ENCODE data around the gene TAAR1.
"Not testable (repeated sequence)": the region's sequence is repeated elsewhere in the genome, so short reads cannot be mapped to it uniquely, and the experiment has no call there.

Gene TAAR1

DNA sequence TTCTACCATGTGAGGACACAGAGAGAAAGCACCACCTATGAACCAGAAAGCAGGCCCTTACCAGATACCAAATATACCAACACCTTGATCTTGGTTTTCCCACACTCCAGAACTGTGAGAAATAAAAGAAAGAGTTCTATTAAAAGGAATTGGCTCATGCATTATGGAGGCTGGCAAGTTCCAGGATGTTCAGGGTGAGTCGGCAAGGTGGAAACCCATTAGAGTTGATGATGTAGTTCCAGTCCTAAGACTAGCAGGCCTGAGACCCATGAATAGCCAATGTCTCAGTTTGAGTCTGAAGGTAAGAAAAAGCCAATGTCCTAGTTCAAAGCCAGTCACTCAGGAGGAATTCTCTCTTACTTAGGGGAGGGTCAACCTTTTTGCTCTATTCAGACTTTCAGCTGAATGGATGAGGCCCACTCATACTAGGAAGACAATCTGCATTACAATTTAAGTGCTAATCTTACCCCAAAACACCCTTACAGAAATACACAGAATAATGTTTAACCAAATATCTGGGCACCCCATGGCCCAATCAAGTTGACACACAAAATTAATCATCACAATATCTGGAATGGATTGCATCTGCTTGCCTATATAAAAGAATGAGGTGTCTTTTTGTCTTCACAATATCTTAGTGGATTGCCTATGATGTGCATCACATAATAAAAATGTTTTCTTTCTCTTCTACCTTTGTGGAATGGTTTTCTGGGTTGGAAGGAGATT is 5.5 kb upstream of the TAAR1 start:
- no peak overlapping the region for H3K4me3 ChIP-seq (ENCODE audit: low read depth, low read length)
- DNase-seq (ENCODE audit: low read depth) = no peak

- DNase-seq (ENCODE audit: low read depth) = no peak
- H3K4me3 ChIP-seq (ENCODE audit: low read depth, low read length) = no peak overlapping the region
Observed at GRCh38 chr6:132663661-132664060, 4.7 kb upstream of the TAAR1 start.

GRCh38 chr6:132661906-132662305 is 2.9 kb upstream of the TAAR1 start:
- no peak for DNase-seq (ENCODE audit: low read depth)
- H3K4me3 ChIP-seq (ENCODE audit: low read depth, low read length) = no peak overlapping the region

DNA sequence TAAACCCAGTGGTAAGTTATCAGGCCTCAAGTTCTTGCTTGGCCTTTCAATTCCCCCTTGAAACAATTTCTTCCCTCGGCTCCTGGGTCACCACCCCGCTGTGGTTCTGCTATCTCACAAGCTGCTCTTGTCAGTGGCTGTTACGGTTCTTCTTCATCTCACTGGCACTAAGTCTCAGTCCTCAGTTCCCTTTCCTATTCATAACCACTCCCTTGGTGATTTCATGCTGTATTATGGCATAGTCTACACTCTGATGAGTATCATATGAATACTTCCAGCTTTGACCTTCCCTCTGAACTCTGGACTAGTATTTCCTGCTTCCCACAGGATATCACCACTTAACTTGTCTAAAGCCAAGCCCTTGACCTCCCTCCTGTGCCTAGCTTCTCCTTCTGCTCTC is 7.9 kb downstream of the TAAR1 start:
- DNase-seq (ENCODE audit: low read depth) = no peak
- H3K4me3 ChIP-seq (ENCODE audit: low read depth, low read length) = no peak overlapping the region

GRCh38 chr6:132650429-132650828 is 8.6 kb downstream of the TAAR1 start:
- DNase-seq (ENCODE audit: low read depth) = no peak
- H3K4me3 ChIP-seq (ENCODE audit: low read depth, low read length) = no peak overlapping the region

- no peak overlapping the region for H3K4me3 ChIP-seq (ENCODE audit: low read depth, low read length)
- no peak for DNase-seq (ENCODE audit: low read depth)
Observed at GRCh38 chr6:132648828-132649227, 10.2 kb downstream of the TAAR1 start.

- DNase-seq (ENCODE audit: low read depth) = peak; percentile 21
- no peak overlapping the region for H3K4me3 ChIP-seq (ENCODE audit: low read depth, low read length)
Observed at GRCh38 chr6:132648356-132648755, 10.6 kb downstream of the TAAR1 start.

DNA sequence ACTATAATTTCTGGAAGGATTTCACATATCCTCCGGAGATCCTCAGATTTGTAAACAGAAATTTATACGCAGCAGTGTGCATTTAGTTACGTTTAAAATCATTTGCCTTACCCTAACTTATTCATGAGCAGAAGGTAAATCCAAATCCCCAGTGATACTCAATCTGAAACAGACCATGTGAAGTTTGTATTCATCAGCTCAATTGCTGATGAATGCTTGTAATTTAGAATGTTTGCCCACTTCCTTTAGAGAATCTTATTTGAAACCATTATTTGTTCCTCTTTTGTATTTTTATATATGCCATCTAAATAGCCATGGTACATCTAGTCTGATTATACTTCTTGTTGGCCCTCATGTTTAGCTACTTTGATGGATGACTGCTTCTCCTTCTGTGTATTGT is 15.4 kb downstream of the TAAR1 start:
- H3K4me3 ChIP-seq (ENCODE audit: low read depth, low read length) = no peak overlapping the region
- no peak for DNase-seq (ENCODE audit: low read depth)

GRCh38 chr6:132637135-132637534 is 21.8 kb downstream of the TAAR1 start:
- not testable (repeated sequence) for DNase-seq (ENCODE audit: low read depth); H3K4me3 ChIP-seq (ENCODE audit: low read depth, low read length)

GRCh38 chr6:132635906-132636305 is 23.1 kb downstream of the TAAR1 start:
- DNase-seq (ENCODE audit: low read depth); H3K4me3 ChIP-seq (ENCODE audit: low read depth, low read length): not testable (repeated sequence)

DNA sequence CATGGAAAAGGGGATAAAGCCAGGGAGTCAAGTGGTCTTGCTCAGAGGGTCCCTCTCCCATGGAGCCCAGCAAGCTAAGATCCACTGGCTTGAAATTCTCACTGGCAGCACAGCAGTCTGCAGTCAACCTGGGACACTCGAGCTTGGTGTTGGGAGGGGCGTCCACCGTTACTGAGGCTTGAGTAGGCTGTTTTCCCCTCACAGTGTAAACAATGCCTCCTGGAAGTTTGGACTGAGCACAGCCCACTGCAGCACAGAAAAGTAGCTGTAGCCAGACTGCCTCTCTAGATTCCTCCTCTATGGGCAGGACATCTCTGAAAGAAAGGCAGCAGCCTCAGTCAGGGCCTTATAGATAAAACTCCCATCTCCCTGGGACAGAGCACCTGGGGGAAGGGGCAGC is 23.7 kb downstream of the TAAR1 start:
- H3K4me3 ChIP-seq (ENCODE audit: low read depth, low read length); DNase-seq (ENCODE audit: low read depth): not testable (repeated sequence)

GRCh38 chr6:132634796-132635195 is 24.2 kb downstream of the TAAR1 start:
- DNase-seq (ENCODE audit: low read depth) = no peak
- no peak overlapping the region for H3K4me3 ChIP-seq (ENCODE audit: low read depth, low read length)

- no peak overlapping the region for H3K4me3 ChIP-seq (ENCODE audit: low read depth, low read length)
- DNase-seq (ENCODE audit: low read depth) = no peak
Observed at GRCh38 chr6:132633362-132633761, 25.6 kb downstream of the TAAR1 start.

- H3K4me3 ChIP-seq (ENCODE audit: low read depth, low read length) = no peak within 1 kb of the TSS
- DNase-seq (ENCODE audit: low read depth) = no peak
Observed at GRCh38 chr6:132624175-132624574, 34.8 kb downstream of the TAAR1 start, which contains the start of gene TAAR2. TAAR2 (minus strand) TSS chr6:132624275; CDS start chr6:132624275, 0 bp downstream.

GRCh38 chr6:132623106-132623845 is 35.7 kb downstream of the TAAR1 start:
- no peak for DNase-seq (ENCODE audit: low read depth)
- H3K4me3 ChIP-seq (ENCODE audit: low read depth, low read length) = no peak overlapping the region

DNA sequence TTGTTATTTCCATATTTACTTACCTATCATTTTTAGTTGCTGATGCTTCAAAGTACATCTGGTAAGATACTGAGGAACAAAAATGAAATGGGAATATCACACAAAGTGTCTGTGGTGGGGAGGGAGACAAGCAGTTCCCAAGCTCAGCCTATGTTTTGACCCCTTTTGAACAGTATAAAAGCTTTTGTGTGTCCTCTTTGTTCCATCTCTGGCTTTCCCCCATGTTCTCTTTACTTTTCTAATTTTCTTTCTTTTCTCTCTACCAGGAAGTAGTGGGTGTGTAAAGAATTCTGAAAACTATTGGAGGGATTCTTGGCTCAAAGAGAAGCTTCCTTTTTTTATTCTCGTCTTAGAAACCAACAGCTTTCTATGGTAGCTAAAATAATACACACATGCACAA is 42.3 kb downstream of the TAAR1 start:
- DNase-seq (ENCODE audit: low read depth) = no peak

GRCh38 chr6:132614554-132614953 is 44.4 kb downstream of the TAAR1 start:
- no peak overlapping the region for H3K4me3 ChIP-seq (ENCODE audit: low read depth, low read length)
- DNase-seq (ENCODE audit: low read depth) = no peak

More for the DNA sequence above, 42.3 kb downstream of the TAAR1 start:
- no peak overlapping the region for H3K4me3 ChIP-seq (ENCODE audit: low read depth, low read length)

GRCh38 chr6:132612449-132613108 is 46.4 kb downstream of the TAAR1 start:
- DNase-seq (ENCODE audit: low read depth) = no peak
- no peak overlapping the region for H3K4me3 ChIP-seq (ENCODE audit: low read depth, low read length)

- DNase-seq (ENCODE audit: low read depth) = no peak
- H3K4me3 ChIP-seq (ENCODE audit: low read depth, low read length) = no peak overlapping the region
Observed at GRCh38 chr6:132611616-132612015, 47.4 kb downstream of the TAAR1 start.

DNA sequence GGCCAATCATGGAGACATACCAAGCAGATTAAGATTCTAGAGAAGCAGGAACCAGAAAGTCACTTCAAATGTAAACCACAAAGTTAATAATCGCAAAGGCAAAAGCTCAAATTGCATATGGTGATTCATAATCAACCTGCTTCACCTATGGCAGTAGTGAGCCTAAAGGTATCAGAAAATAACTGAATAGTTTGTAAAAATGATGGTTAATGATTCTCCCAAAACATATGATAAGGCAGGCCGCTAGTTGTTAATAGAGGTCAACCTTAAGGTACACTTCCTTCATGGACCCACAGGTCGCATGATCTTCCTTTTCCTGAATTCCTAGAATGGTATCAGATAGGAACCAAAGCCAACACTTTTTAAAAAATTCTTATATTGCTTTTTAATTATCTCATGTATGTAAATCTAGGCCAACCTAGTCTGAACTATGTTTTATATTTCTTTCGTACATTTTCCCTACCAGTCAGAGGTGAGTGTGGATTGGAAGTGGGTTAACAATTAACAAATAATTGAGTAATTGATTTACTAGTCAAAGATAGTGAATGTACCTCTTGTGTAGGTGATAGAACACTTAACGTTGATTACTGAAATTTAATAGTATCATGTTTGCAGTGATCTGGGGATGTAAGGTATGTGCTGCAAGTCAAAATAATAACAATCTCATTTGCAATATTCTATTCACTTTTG is 51.3 kb downstream of the TAAR1 start:
- no peak overlapping the region for H3K4me3 ChIP-seq (ENCODE audit: low read depth, low read length)
- no peak for DNase-seq (ENCODE audit: low read depth)
